IMR-90 (cell line): ENCODE results near the gene PPP1R3F. TPM values are rescaled to one million over a fixed set of nuclear protein-coding genes. Genes with fewer than 3 reads are reported as not detected.

Source experiments
- ATAC-seq: fragments of 200-7000 bp; cut with Tn5 transposase; 2 replicates; pipeline ENCODE4 v1.9.1; 2020; ENCODE audit warnings: low read depth, mild to moderate bottlenecking, moderate library complexity
- BruUV-seq: library from RNA; stranded (reverse); fragments of 400-500 nt; replicated peaks from 2 replicates; lab custom pipeline; 2021; lab: Mats Ljungman, UMichigan
- CTCF ChIA-PET: fragments of 300-600 bp; formaldehyde crosslinking; extraction: SDS; loops from one replicate; lab custom pipeline; 2021; ENCODE audit warnings: antibody characterized with exemption; lab: Yijun Ruan, JAX
- POLR2A ChIA-PET: fragments of 300-600 bp; sonication (Branson Sonifier 250); formaldehyde crosslinking; loops from one replicate; lab custom pipeline; 2022; ENCODE audit warnings: antibody characterized with exemption; ENCODE audit not compliant: unreplicated experiment; lab: Charles Lee
- DNase-seq: peaks from one replicate; pipeline ENCODE4 v3.0.0; 2013
- H2AFZ ChIP-seq: replicated peaks from 2 replicates; pipeline ENCODE3; 2013; ENCODE audit warnings: low read length, mild to moderate bottlenecking; ENCODE audit not compliant: poor library complexity
- H2AK5ac ChIP-seq: 2 replicates; pipeline ENCODE4 v1.6.1; 2013; ENCODE audit warnings: low read depth, low read length, inconsistent platforms
- H2AK9ac ChIP-seq: replicated peaks from 2 replicates; pipeline ENCODE3; 2013; ENCODE audit warnings: mild to moderate bottlenecking, low read depth, low read length, moderate library complexity; ENCODE audit not compliant: poor library complexity
- H2BK120ac ChIP-seq: 2 replicates; pipeline ENCODE4 v1.6.1; 2013; ENCODE audit warnings: low read depth, low read length, inconsistent platforms
- H2BK15ac ChIP-seq: 3 replicates; pipeline ENCODE4 v1.6.1; 2013; ENCODE audit warnings: low read depth, low read length, inconsistent platforms
- H2BK20ac ChIP-seq: 2 replicates; pipeline ENCODE4 v1.6.1; 2013; ENCODE audit warnings: low read depth, mild to moderate bottlenecking, inconsistent platforms, low read length, moderate library complexity
- H2BK5ac ChIP-seq: 2 replicates; pipeline ENCODE4 v1.6.1; 2013; ENCODE audit warnings: mild to moderate bottlenecking, low read depth, low read length, inconsistent platforms; ENCODE audit not compliant: poor library complexity, severe bottlenecking
- H3K14ac ChIP-seq: replicated peaks from 2 replicates; pipeline ENCODE4 v1.6.1; 2013; ENCODE audit warnings: low read depth, low read length, inconsistent platforms
- H3K18ac ChIP-seq: 2 replicates; pipeline ENCODE4 v1.6.1; 2013; ENCODE audit warnings: low read depth, low read length, control low read depth
- H3K23ac ChIP-seq: 2 replicates; pipeline ENCODE4 v1.6.1; 2013; ENCODE audit warnings: low read depth, low read length, inconsistent platforms
- H3K27ac ChIP-seq: 2 replicates; pipeline ENCODE4 v1.5.1; 2013; ENCODE audit warnings: mild to moderate bottlenecking, control low read depth, low read length; ENCODE audit not compliant: insufficient read depth
- H3K27me3 ChIP-seq: 2 replicates; pipeline ENCODE4 v1.6.1; 2013; ENCODE audit warnings: low read length; ENCODE audit not compliant: control insufficient read depth, insufficient read depth
- H3K36me3 ChIP-seq: 2 replicates; pipeline ENCODE4 v1.6.1; 2013; ENCODE audit warnings: low read length, mixed read lengths; ENCODE audit not compliant: control insufficient read depth, insufficient read depth
- H3K4ac ChIP-seq: 2 replicates; pipeline ENCODE4 v1.6.1; 2013; ENCODE audit warnings: low read depth, low read length, inconsistent platforms
- H3K4me1 ChIP-seq: 2 replicates; pipeline ENCODE4 v1.6.1; 2013; ENCODE audit warnings: low read length, mixed read lengths; ENCODE audit not compliant: control insufficient read depth, insufficient read depth
- H3K4me2 ChIP-seq: 2 replicates; pipeline ENCODE4 v1.6.1; 2013; ENCODE audit warnings: low read depth, mild to moderate bottlenecking, control low read depth, low read length, moderate library complexity
- H3K4me3 ChIP-seq: 2 replicates; pipeline ENCODE4 v1.5.1; 2013; ENCODE audit warnings: low read depth, mild to moderate bottlenecking, control low read depth, low read length, moderate library complexity; ENCODE audit not compliant: insufficient read depth
- H3K56ac ChIP-seq: 2 replicates; pipeline ENCODE4 v1.6.1; 2013; ENCODE audit warnings: low read length, inconsistent platforms; ENCODE audit not compliant: insufficient read depth; ENCODE audit errors: extremely low read depth
- H3K79me1 ChIP-seq, 2 experiments: 2 replicates each; pipeline ENCODE4 v1.6.1; 2013; ENCODE audit warnings: low read length in 2 of 2, inconsistent platforms in 1 of 2, low read depth in 1 of 2
- H3K9ac ChIP-seq: 2 replicates; pipeline ENCODE4 v1.6.1; 2013; ENCODE audit warnings: low read depth, low read length, control low read depth
- H3K9me1 ChIP-seq: 2 replicates; pipeline ENCODE4 v1.6.1; 2013; ENCODE audit warnings: low read length, inconsistent platforms; ENCODE audit not compliant: insufficient read depth
- H3K9me3 ChIP-seq: 2 replicates; pipeline ENCODE4 v1.6.1; 2013; ENCODE audit warnings: low read length; ENCODE audit not compliant: control insufficient read depth, insufficient read depth
- H4K20me1 ChIP-seq: 2 replicates; pipeline ENCODE4 v1.6.1; 2013; ENCODE audit warnings: low read length, inconsistent platforms; ENCODE audit not compliant: insufficient read depth
- H4K5ac ChIP-seq: 2 replicates; pipeline ENCODE4 v1.6.1; 2013; ENCODE audit warnings: mild to moderate bottlenecking, low read depth, low read length, control low read depth
- H4K8ac ChIP-seq, 2 experiments: 2 replicates each; pipeline ENCODE4 v1.6.1; 2013; ENCODE audit warnings: low read depth in 2 of 2, low read length in 2 of 2, control low read depth in 1 of 2, inconsistent platforms in 1 of 2
- H4K91ac ChIP-seq: 2 replicates; pipeline ENCODE4 v1.6.1; 2013; ENCODE audit warnings: low read depth, low read length, inconsistent platforms; ENCODE audit not compliant: insufficient read depth
- BHLHE40 ChIP-seq: fragments of 150-350 bp; IDR thresholded peaks from 2 replicates; pipeline ENCODE4 v1.6.1; 2016; ENCODE audit warnings: mild to moderate bottlenecking, low read depth, low read length
- CEBPB ChIP-seq: IDR thresholded peaks from 2 replicates; pipeline ENCODE4 v1.6.1; 2012; ENCODE audit warnings: low read depth, low read length, improper control_type of control experiment
- CHD1 ChIP-seq: IDR thresholded peaks from 2 replicates; pipeline ENCODE4 v1.6.1; 2012; ENCODE audit warnings: low read depth, low read length, improper control_type of control experiment
- CTCF ChIP-seq: conservative IDR thresholded peaks from 2 replicates; pipeline ENCODE4 v1.5.1; 2012; ENCODE audit warnings: mild to moderate bottlenecking, low read depth, low read length, improper control_type of control experiment
- FOS ChIP-seq: fragments of 150-350 bp; IDR thresholded peaks from 2 replicates; pipeline ENCODE4 v1.6.1; 2016; ENCODE audit warnings: low read depth, low read length
- MAFK ChIP-seq: IDR thresholded peaks from 2 replicates; pipeline ENCODE4 v1.6.1; 2012; ENCODE audit warnings: low read depth, low read length, improper control_type of control experiment
- MAZ ChIP-seq: IDR thresholded peaks from 2 replicates; pipeline ENCODE4 v1.6.1; 2012; ENCODE audit warnings: low read depth, mild to moderate bottlenecking, low read length, improper control_type of control experiment, moderate library complexity, borderline replicate concordance
- MXI1 ChIP-seq: IDR thresholded peaks from 2 replicates; pipeline ENCODE4 v1.6.1; 2012; ENCODE audit warnings: low read depth, mild to moderate bottlenecking, low read length, moderate library complexity, borderline replicate concordance
- NFE2L2 ChIP-seq: fragments of 150-350 bp; IDR thresholded peaks from 2 replicates; pipeline ENCODE4 v1.6.1; 2016; ENCODE audit warnings: low read depth, mild to moderate bottlenecking, low read length
- POLR2A ChIP-seq: IDR thresholded peaks from 2 replicates; pipeline ENCODE4 v1.6.1; 2012; ENCODE audit warnings: mild to moderate bottlenecking, low read depth, low read length
- RAD21 ChIP-seq: IDR thresholded peaks from 2 replicates; pipeline ENCODE4 v1.6.1; 2012; ENCODE audit warnings: low read length, improper control_type of control experiment
- RCOR1 ChIP-seq: IDR thresholded peaks from 2 replicates; pipeline ENCODE4 v1.6.1; 2012; ENCODE audit warnings: mild to moderate bottlenecking, low read length, improper control_type of control experiment; ENCODE audit not compliant: insufficient replicate concordance
- RFX5 ChIP-seq: IDR thresholded peaks from 2 replicates; pipeline ENCODE4 v1.8.0; 2012; ENCODE audit warnings: low read depth, mild to moderate bottlenecking, low read length, moderate library complexity
- SMC3 ChIP-seq: fragments of 150-350 bp; IDR thresholded peaks from 2 replicates; pipeline ENCODE4 v1.6.1; 2016; ENCODE audit warnings: low read depth, mild to moderate bottlenecking, antibody characterized with exemption, low read length, moderate library complexity
- USF2 ChIP-seq: fragments of 150-350 bp; IDR thresholded peaks from 2 replicates; pipeline ENCODE4 v1.6.1; 2017; ENCODE audit warnings: mild to moderate bottlenecking, antibody characterized with exemption, low read length, low read depth
- WGBS, 2 experiments: methylation state at CpG; one replicate each; pipeline versions ENCODE4 v1.1.5 to v1.1.7; 2013; ENCODE audit warnings: missing lambda C conversion rate in 2 of 2; ENCODE audit not compliant: insufficient read length in 1 of 2; ENCODE audit errors: extremely low coverage in 2 of 2; 5-methylcytosine and 5-hydroxymethylcytosine counted together
- dilution Hi-C: fragments of 300-500 bp; cut with HindIII; formaldehyde crosslinking; loops from one replicate; pipeline ENCODE4 v1.14.3; 2018; ENCODE audit warnings: low sequenced_read_pairs; ENCODE audit not compliant: unreplicated experiment
- in situ Hi-C: fragments of 300-500 bp; cut with MboI; formaldehyde crosslinking; loops from 3 replicates; pipeline ENCODE4 v1.14.3; 2019; ENCODE audit warnings: low sequenced_read_pairs, inconsistent platforms, mixed read lengths
- intact Hi-C: fragments of 100-400 bp; cut with micrococcal nuclease; formaldehyde crosslinking; loops from 2 replicates; pipeline ENCODE4 v1.10.0; 2022
- polyA plus RNA-seq, 3 experiments: library from polyadenylated mRNA; depleted of rRNA; stranded (reverse); fragments of >200 nt; gene quantifications; 2 replicates each; pipeline ENCODE4 v1.2.3, GENCODE V29; 2012; ENCODE audit warnings: low replicate concordance in 1 of 3
- total RNA-seq: library from RNA; depleted of rRNA; stranded (reverse); fragments of >200 nt; gene quantifications from 2 replicates; pipeline ENCODE4 v1.2.3, GENCODE V29; 2012
- TF ChIP-seq, protein P1 (sequence below): fragments of 150-350 bp; IDR thresholded peaks from 2 replicates; pipeline ENCODE4 v1.6.1; 2016; ENCODE audit warnings: low read depth, mild to moderate bottlenecking, low read length, moderate library complexity, borderline replicate concordance

PPP1R3F gene
- total and polyA plus RNA-seq, 2 of the 4 experiments (the other 2 are of a cell fraction) = 0.72 to 1.7 TPM

GRCh38 chrX:49237060-49237459 is 32.5 kb upstream of the PPP1R3F start:
- intact Hi-C loops (no loop called here), in situ Hi-C loops (no loop called here), dilution Hi-C loops (no loop called here)
- Histone ChIP-seq H3K79me1 (peaks cover 0 to 3% of the 10 kb centered on the region in 2 experiments; a peak in 1 of 4 replicates), H3K27me3 (no peaks in the 10 kb centered on the region), H4K8ac (no peak overlapping the region), H3K36me3 (no peaks in the 10 kb centered on the region), H3K18ac (no peak overlapping the region), H4K5ac (no peak overlapping the region), H2AK9ac (peak overlapping the region; percentile 37), H3K4me3 (no peak overlapping the region), H2AFZ (peak overlapping the region; percentile 14), H3K9ac (no peak overlapping the region), H3K9me1 (no peaks in the 10 kb centered on the region), H3K9me3 (no peaks in the 10 kb centered on the region), H3K4ac (no peak overlapping the region), H2BK5ac (no peak overlapping the region), H3K4me1 (no peaks in the 10 kb centered on the region), H2BK120ac (no peak overlapping the region), H2BK20ac (no peak overlapping the region), H2AK5ac (no peak overlapping the region), H4K20me1 (no peaks in the 10 kb centered on the region), H3K23ac (no peak overlapping the region), H3K56ac (no peak overlapping the region), H3K4me2 (no peak overlapping the region), H3K27ac (no peak overlapping the region), H4K91ac (no peak overlapping the region), H2BK15ac (no peak overlapping the region), H3K14ac (no peak overlapping the region)
- DNase-seq (no peak), ATAC-seq (no peak)
- ChIA-PET CTCF (no interaction called here), POLR2A (no interaction called here)
- no TSS peak for BruUV-seq
- TF ChIP-seq FOS (no peak), MAZ (no peak), MXI1 (no peak), RAD21 (no peak), POLR2A (no peak), USF2 (no peak), RCOR1 (no peak), CEBPB (no peak), CTCF (no peak), NFE2L2 (no peak), RFX5 (no peak), SMC3 (no peak), CHD1 (no peak), BHLHE40 (no peak), MAFK (no peak)
- TF ChIP-seq, protein P1, sequence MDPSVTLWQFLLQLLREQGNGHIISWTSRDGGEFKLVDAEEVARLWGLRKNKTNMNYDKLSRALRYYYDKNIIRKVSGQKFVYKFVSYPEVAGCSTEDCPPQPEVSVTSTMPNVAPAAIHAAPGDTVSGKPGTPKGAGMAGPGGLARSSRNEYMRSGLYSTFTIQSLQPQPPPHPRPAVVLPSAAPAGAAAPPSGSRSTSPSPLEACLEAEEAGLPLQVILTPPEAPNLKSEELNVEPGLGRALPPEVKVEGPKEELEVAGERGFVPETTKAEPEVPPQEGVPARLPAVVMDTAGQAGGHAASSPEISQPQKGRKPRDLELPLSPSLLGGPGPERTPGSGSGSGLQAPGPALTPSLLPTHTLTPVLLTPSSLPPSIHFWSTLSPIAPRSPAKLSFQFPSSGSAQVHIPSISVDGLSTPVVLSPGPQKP = no peak
- WGBS, 2 experiments = 71% methylated on average over 3 of the region's 9 CpGs; no CpG with 5 or more reads in 1 of the 2 experiments
